ENCODE results near the gene EIF4A2.

The EIF4A2 gene

DNA sequence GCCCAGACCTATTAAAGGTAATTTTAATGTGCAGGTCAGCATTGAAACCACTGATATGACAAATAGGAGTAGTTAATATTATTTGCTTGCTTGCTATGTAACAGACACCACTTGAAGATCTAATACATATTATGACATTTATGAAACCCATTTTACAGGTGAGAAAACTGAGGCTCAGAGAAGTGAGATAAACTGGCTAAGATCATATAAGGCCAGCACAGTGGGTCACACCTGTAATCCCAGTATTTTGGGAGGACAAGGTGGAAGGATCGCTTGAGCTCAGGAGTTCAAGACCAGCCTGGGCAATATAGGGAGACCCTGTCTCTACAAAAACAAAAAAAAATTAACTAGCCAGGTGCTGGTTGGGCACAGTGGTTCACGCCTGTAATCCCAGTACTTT lies 33.1 kb upstream of the EIF4A2 start:
- H4K91ac ChIP-seq (ENCODE audit: low read length) = no peak overlapping the region
- H3K18ac ChIP-seq (ENCODE audit: low read depth in 1 of 2, low read length in 2 of 2) = no peak overlapping the region
- no peaks in the 10 kb centered on the region for H3K79me1 ChIP-seq (replicated peaks; ENCODE audit: low read length, poor library complexity, severe bottlenecking)
- H2BK15ac ChIP-seq (ENCODE audit: low read depth, poor library complexity, severe bottlenecking) = no peak overlapping the region
- H3K27me3 ChIP-seq (ENCODE audit: control insufficient read depth in 1 of 2, insufficient read depth in 1 of 2, low read length in 2 of 2) = no peaks in the 10 kb centered on the region
- 100% methylated on average over 2 of the region's 2 CpGs for WGBS
- peaks cover 2% of the 10 kb centered on the region for H3K4me1 ChIP-seq (ENCODE audit: control insufficient read depth, insufficient read depth, low read depth, low read length)
- no peak overlapping the region for H2BK120ac ChIP-seq (ENCODE audit: low read depth, low read length)
- H3K9ac ChIP-seq (ENCODE audit: low read length) = no peak overlapping the region
- H2BK5ac ChIP-seq (ENCODE audit: low read depth, low read length, poor library complexity, severe bottlenecking) = no peak overlapping the region
- H2AK5ac ChIP-seq (ENCODE audit: low read length, severe bottlenecking) = no peak overlapping the region
- no peak overlapping the region for H2AFZ ChIP-seq (ENCODE audit: low read depth, low read length)
- H2BK12ac ChIP-seq (ENCODE audit: low read length in 2 of 2) = no peak overlapping the region
- no peak overlapping the region for H4K8ac ChIP-seq (ENCODE audit: low read length)
- H3K4ac ChIP-seq (ENCODE audit: low read depth in 1 of 2, low read length in 2 of 2) = no peak overlapping the region
- H3K9me3 ChIP-seq (ENCODE audit: control insufficient read depth, low read length) = no peaks in the 10 kb centered on the region
- H3K23ac ChIP-seq (ENCODE audit: low read length in 2 of 2) = no peak overlapping the region
- H3K4me3 ChIP-seq (ENCODE audit: insufficient read depth in 1 of 2, low read depth in 1 of 2, low read length in 2 of 2) = no peak overlapping the region
- no peak overlapping the region for H3K4me2 ChIP-seq (ENCODE audit: low read length, poor library complexity, severe bottlenecking)
- no peak for DNase-seq
- no peak overlapping the region for H3K27ac ChIP-seq (ENCODE audit: low read length, poor library complexity, severe bottlenecking)
- no peaks in the 10 kb centered on the region for H3K36me3 ChIP-seq (ENCODE audit: control insufficient read depth in 1 of 2, insufficient read depth in 2 of 2, low read depth in 1 of 2, low read length in 2 of 2)
- no peak overlapping the region for H3K14ac ChIP-seq (ENCODE audit: low read length in 2 of 2)

DNA sequence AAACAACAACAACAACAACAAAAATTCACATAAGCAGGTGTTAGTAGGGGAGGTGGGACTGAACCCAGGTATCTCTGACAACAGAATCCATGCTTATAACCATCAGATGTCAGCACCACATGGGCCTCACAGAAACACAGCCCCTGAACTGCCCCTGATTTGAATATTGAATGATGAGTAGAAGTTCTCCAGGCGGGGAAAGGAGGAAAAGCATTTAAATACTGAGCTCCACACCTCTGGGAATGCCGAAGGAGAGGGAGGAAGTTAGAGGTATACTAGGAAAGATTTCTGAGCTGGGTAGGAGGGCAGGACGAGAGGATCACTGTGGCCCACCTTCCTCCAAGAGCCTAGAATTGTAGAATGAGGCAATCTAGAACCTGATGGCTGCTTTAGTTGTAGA lies 31.9 kb upstream of the EIF4A2 start:
- H3K79me1 ChIP-seq (replicated peaks; ENCODE audit: low read length, poor library complexity, severe bottlenecking) = no peaks in the 10 kb centered on the region
- no peak overlapping the region for H3K4ac ChIP-seq (ENCODE audit: low read depth in 1 of 2, low read length in 2 of 2)
- no peak overlapping the region for H2BK15ac ChIP-seq (ENCODE audit: low read depth, poor library complexity, severe bottlenecking)
- no peak overlapping the region for H3K14ac ChIP-seq (ENCODE audit: low read length in 2 of 2)
- H3K27me3 ChIP-seq (ENCODE audit: control insufficient read depth in 1 of 2, insufficient read depth in 1 of 2, low read length in 2 of 2) = no peaks in the 10 kb centered on the region
- H3K4me2 ChIP-seq (ENCODE audit: low read length, poor library complexity, severe bottlenecking) = no peak overlapping the region
- H3K9ac ChIP-seq (ENCODE audit: low read length) = no peak overlapping the region
- no peaks in the 10 kb centered on the region for H3K36me3 ChIP-seq (ENCODE audit: control insufficient read depth in 1 of 2, insufficient read depth in 2 of 2, low read depth in 1 of 2, low read length in 2 of 2)
- no peaks in the 10 kb centered on the region for H3K9me3 ChIP-seq (ENCODE audit: control insufficient read depth, low read length)
- H4K91ac ChIP-seq (ENCODE audit: low read length) = no peak overlapping the region
- no peak overlapping the region for H3K18ac ChIP-seq (ENCODE audit: low read depth in 1 of 2, low read length in 2 of 2)
- peaks cover 2% of the 10 kb centered on the region for H3K4me1 ChIP-seq (ENCODE audit: control insufficient read depth, insufficient read depth, low read depth, low read length)
- no peak overlapping the region for H2BK120ac ChIP-seq (ENCODE audit: low read depth, low read length)
- no peak overlapping the region for H2AK5ac ChIP-seq (ENCODE audit: low read length, severe bottlenecking)
- no peak overlapping the region for H2BK5ac ChIP-seq (ENCODE audit: low read depth, low read length, poor library complexity, severe bottlenecking)
- H2BK12ac ChIP-seq (ENCODE audit: low read length in 2 of 2) = no peak overlapping the region
- 84% methylated on average over 3 of the region's 3 CpGs for WGBS
- DNase-seq = no peak
- H3K23ac ChIP-seq (ENCODE audit: low read length in 2 of 2) = no peak overlapping the region
- H4K8ac ChIP-seq (ENCODE audit: low read length) = no peak overlapping the region
- H2AFZ ChIP-seq (ENCODE audit: low read depth, low read length) = no peak overlapping the region
- H3K4me3 ChIP-seq (ENCODE audit: insufficient read depth in 1 of 2, low read depth in 1 of 2, low read length in 2 of 2) = no peak overlapping the region
- no peak overlapping the region for H3K27ac ChIP-seq (ENCODE audit: low read length, poor library complexity, severe bottlenecking)

DNA sequence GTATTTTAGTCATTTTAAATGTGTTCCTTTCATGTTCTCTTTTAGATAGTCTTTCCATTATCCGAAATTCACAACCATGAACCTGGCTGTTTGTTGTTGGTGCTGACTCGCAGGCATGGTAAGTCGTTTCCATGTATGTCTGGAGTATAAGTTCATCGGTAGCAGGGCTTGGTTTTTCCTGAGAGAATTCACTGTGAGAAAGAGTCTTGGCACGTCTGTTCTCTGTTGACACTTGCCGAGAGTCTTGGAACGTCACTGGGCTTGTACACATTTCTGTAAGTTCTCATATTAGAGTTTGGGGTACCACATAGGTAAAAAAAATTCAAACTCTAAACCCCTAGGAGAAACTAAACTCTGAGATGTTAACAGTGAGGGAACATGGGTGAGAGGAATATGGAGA lies 29.4 kb upstream of the EIF4A2 start:
- no peak overlapping the region for H3K14ac ChIP-seq (ENCODE audit: low read length in 2 of 2)

DNA sequence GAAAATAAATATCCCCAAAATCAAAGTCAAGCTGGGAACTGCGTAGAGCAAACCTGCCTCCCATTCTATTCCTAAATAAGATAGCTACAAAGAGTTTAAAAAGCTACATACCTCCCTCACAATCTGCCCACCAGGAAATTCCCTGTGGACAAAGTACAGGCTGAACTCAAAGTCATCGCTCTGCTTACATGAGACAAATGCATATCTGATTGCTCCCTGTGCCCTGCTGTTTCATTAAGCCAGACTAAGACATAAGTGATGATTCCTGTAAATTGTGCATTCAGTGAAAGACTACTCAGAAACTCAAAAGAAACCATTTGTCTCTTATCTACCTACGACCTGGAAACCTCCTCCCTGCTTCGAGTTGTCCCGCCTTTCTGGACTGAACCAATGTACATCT lies 28.5 kb upstream of the EIF4A2 start:
- H3K79me1 ChIP-seq (replicated peaks; ENCODE audit: low read length, poor library complexity, severe bottlenecking) = no peaks in the 10 kb centered on the region
- no peak overlapping the region for H2AK5ac ChIP-seq (ENCODE audit: low read length, severe bottlenecking)
- H3K27me3 ChIP-seq (ENCODE audit: control insufficient read depth in 1 of 2, insufficient read depth in 1 of 2, low read length in 2 of 2) = no peaks in the 10 kb centered on the region
- DNase-seq = no peak
- H3K4ac ChIP-seq (ENCODE audit: low read depth in 1 of 2, low read length in 2 of 2) = no peak overlapping the region
- H4K8ac ChIP-seq (ENCODE audit: low read length) = no peak overlapping the region
- no peak overlapping the region for H3K23ac ChIP-seq (ENCODE audit: low read length in 2 of 2)
- H2BK120ac ChIP-seq (ENCODE audit: low read depth, low read length) = no peak overlapping the region
- peaks cover 2% of the 10 kb centered on the region for H3K4me1 ChIP-seq (ENCODE audit: control insufficient read depth, insufficient read depth, low read depth, low read length)
- no peak overlapping the region for H3K18ac ChIP-seq (ENCODE audit: low read depth in 1 of 2, low read length in 2 of 2)
- no peak overlapping the region for H3K9ac ChIP-seq (ENCODE audit: low read length)
- 93% methylated on average over 5 of the region's 5 CpGs for WGBS
- H3K27ac ChIP-seq (ENCODE audit: low read length, poor library complexity, severe bottlenecking) = no peak overlapping the region
- no peak overlapping the region for H3K4me2 ChIP-seq (ENCODE audit: low read length, poor library complexity, severe bottlenecking)
- H2BK12ac ChIP-seq (ENCODE audit: low read length in 2 of 2) = no peak overlapping the region
- H4K91ac ChIP-seq (ENCODE audit: low read length) = no peak overlapping the region
- no peak overlapping the region for H2BK15ac ChIP-seq (ENCODE audit: low read depth, poor library complexity, severe bottlenecking)
- no peak overlapping the region for H3K4me3 ChIP-seq (ENCODE audit: insufficient read depth in 1 of 2, low read depth in 1 of 2, low read length in 2 of 2)
- H3K9me3 ChIP-seq (ENCODE audit: control insufficient read depth, low read length) = no peaks in the 10 kb centered on the region
- H2BK5ac ChIP-seq (ENCODE audit: low read depth, low read length, poor library complexity, severe bottlenecking) = no peak overlapping the region
- H3K14ac ChIP-seq (ENCODE audit: low read length in 2 of 2) = no peak overlapping the region
- H2AFZ ChIP-seq (ENCODE audit: low read depth, low read length) = no peak overlapping the region
- no peaks in the 10 kb centered on the region for H3K36me3 ChIP-seq (ENCODE audit: control insufficient read depth in 1 of 2, insufficient read depth in 2 of 2, low read depth in 1 of 2, low read length in 2 of 2)

More for the DNA sequence above, 29.4 kb upstream of the EIF4A2 start:
- Histone ChIP-seq H3K4ac (ENCODE audit: low read depth in 1 of 2, low read length in 2 of 2) (no peak overlapping the region), H3K4me3 (ENCODE audit: insufficient read depth in 1 of 2, low read depth in 1 of 2, low read length in 2 of 2) (no peak overlapping the region), H2BK5ac (ENCODE audit: low read depth, low read length, poor library complexity, severe bottlenecking) (no peak overlapping the region), H3K4me1 (ENCODE audit: control insufficient read depth, insufficient read depth, low read depth, low read length) (peaks cover 2% of the 10 kb centered on the region), H3K4me2 (ENCODE audit: low read length, poor library complexity, severe bottlenecking) (no peak overlapping the region), H4K8ac (ENCODE audit: low read length) (no peak overlapping the region), H2BK120ac (ENCODE audit: low read depth, low read length) (no peak overlapping the region), H3K18ac (ENCODE audit: low read depth in 1 of 2, low read length in 2 of 2) (no peak overlapping the region), H2AK5ac (ENCODE audit: low read length, severe bottlenecking) (no peak overlapping the region), H4K91ac (ENCODE audit: low read length) (no peak overlapping the region), H2BK15ac (ENCODE audit: low read depth, poor library complexity, severe bottlenecking) (no peak overlapping the region), H3K79me1 (replicated peaks; ENCODE audit: low read length, poor library complexity, severe bottlenecking) (no peaks in the 10 kb centered on the region), H2AFZ (ENCODE audit: low read depth, low read length) (no peak overlapping the region), H3K9me3 (ENCODE audit: control insufficient read depth, low read length) (no peaks in the 10 kb centered on the region), H2BK12ac (ENCODE audit: low read length in 2 of 2) (no peak overlapping the region), H3K27ac (ENCODE audit: low read length, poor library complexity, severe bottlenecking) (no peak overlapping the region), H3K27me3 (ENCODE audit: control insufficient read depth in 1 of 2, insufficient read depth in 1 of 2, low read length in 2 of 2) (no peaks in the 10 kb centered on the region), H3K9ac (ENCODE audit: low read length) (no peak overlapping the region), H3K23ac (ENCODE audit: low read length in 2 of 2) (no peak overlapping the region), H3K36me3 (ENCODE audit: control insufficient read depth in 1 of 2, insufficient read depth in 2 of 2, low read depth in 1 of 2, low read length in 2 of 2) (no peaks in the 10 kb centered on the region)
- WGBS = 68% methylated on average over 4 of the region's 7 CpGs
- DNase-seq = no peak

Measured in mesenchymal stem cell (in vitro differentiated cells and primary cell).